Inflammatory macrophage (primary cell): Measurements from ENCODE around the gene ADH5.
"Not testable (repeated sequence)": the region's sequence is repeated elsewhere in the genome, so short reads cannot be mapped to it uniquely, and the experiment has no call there.

Source experiments
- DNase-seq, 2 donors: peaks; one replicate each; pipeline ENCODE4 v3.0.0-alpha.2; 2020 to 2022
- total RNA-seq, 18 experiments: gene quantifications; one replicate each; lab custom pipeline; 2026; ENCODE audit warnings: mixed read lengths in 6 of 18, inconsistent platforms in 2 of 18; lab: John Stamatoyannopoulos, UW

ADH5 gene
- total RNA-seq = 33.0 to 176 (median 127) reads per million in 18 experiments

- peak; percentile 75 to 90 for DNase-seq
Measured at GRCh38 chr4:99088481-99089365, at the start of gene ADH5. Gene ADH5, minus strand, starts transcription at chr4:99088788. Its CDS starts 88 bp downstream, at chr4:99088700.

- DNase-seq = no peak
Measured at GRCh38 chr4:99136329-99136728, 47.7 kb upstream of the ADH5 start.

DNA sequence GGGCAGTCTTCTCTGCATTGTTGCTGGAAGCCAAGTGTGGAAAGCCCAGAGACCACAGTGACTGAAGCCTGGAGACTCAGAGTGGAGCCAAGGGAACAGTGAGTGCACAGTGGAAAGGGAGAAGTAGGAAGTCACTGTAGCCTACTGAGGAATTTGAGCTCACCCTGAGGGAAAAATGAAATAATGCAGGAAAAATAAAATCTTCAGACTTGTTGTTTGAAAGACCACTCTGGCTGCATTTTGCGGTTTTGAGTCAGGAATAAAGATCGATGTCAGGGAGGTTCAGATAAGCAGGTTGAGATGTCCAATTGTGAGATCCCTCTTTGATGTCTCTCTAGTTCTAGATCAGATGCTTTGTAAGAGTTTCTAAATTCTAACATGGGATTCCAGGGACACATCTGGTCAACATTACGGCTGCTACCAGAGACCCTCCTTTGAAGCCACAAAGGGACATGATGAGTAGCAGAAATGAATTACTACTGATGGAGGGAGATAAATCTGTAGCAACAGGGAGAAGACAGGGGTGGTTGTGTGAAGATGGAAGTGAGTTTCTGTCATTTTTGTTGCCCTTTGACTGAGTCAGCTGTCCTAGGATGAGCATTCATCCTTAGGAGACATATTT is 47.1 kb upstream of the ADH5 start:
- no peak for DNase-seq

GRCh38 chr4:99134586-99134985 is 46.0 kb upstream of the ADH5 start:
- DNase-seq = no peak

DNA sequence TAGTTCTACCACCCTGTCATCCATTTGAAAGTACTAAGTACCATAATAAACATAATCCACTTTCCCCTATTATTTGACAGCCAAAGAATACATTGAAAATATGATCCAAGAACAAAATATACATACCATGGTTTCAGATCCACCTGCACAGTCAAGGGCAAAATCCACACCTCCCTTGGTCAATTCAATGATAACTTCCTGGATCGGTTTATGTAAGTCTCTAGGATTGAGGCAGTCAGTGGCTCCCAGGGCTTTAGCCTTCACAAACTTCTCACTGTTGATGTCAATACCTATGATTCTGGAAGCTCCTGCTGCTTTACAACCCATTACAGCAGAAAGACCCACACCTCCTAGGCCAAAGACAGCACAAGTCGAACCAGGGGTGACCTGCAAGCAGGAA is 42.8 kb upstream of the ADH5 start:
- no peak for DNase-seq

GRCh38 chr4:99126376-99126775 is 37.8 kb upstream of the ADH5 start:
- no peak for DNase-seq

DNA sequence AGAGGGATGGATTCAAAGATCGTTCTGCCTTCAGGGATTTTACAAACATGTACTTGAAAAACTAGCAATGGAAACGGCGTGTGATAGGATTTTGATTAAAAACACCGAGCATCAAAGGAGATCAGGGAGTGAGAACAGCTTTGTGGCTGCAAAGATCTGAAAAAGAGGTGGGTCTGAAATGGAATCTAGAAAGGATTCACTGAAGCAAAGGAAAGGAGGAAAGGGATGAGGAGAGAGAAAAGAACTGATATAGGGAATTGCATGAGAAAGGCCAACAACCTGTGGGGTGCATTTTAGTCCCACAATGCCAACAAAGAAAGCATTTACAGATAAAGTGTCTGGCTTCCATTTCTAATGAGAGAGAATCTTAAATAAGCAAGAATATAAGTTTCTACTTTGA is 32.4 kb upstream of the ADH5 start:
- no peak for DNase-seq

- DNase-seq = no peak
Measured at GRCh38 chr4:99120501-99120900, 31.9 kb upstream of the ADH5 start.

DNA sequence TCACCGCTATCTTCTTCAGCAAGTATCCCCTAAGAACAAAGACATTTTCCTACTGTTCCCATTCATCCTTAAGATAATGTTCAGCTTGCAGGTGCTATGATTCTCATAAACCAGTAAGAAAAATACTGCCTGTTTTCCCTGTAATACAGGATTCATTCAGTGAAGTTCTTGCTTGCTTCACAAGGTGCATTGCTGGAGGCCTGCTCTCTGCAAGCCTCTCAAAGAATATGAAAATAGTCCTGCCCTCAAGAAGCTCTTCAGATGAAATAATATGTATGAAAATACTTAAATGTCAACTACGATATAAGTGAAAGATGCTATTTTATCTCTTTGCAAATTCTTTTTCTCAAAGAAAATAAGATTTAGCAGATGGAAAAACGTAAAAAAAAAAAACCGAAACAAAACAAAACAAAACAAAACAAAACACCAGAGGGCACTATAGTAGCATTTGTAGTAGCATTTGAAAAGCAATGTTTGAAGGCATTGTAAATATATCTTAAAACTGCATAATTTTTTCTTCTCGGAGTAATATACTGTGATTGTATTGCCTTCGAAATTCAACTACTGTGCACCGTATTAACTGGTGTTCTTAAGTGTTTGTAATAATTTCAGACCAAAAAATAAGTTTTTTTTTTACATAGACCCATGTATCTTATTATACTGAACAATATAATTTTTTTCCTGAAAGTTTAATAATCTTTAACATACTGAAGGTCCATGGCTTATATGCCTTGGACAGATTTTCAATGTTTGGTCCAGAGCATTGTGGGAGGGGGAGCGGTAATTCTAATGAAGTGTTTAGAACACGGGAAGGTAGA is 29.5 kb upstream of the ADH5 start:
- DNase-seq = peak in 1 of 2 donors; percentile 11

DNA sequence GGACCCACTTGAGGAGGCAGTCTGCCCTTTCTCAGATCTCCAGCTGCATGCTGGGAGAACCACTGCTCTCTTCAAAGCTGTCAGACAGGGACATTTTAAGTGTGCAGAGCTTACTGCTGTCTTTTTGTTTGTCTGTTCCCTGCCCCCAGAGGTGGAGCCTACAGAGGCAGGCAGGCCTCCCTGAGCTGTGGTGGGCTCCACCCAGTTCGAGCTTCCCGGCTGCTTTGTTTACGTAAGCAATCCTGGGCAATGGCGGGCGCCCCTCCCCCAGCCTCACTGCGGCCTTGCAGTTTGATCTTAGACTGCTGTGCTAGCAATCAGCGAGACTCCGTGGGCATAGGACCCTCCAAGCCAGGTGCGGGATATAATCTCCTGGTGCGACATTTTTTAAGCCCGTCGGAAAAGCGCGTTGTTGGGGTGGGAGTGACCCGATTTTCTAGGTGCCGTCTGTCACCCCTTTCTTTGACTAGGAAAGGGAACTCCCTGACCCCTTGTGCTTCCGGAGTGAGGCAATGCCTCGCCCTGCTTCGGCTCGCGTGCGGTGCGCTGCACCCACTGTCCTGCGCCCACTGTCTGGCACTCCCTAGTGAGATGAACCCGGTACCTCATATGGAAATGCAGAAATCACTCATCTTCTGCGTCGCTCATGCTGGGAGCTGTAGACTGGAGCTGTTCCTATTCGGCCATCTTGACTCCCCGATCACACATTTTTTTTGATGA is 28.7 kb upstream of the ADH5 start:
- not testable (repeated sequence) for DNase-seq

DNA sequence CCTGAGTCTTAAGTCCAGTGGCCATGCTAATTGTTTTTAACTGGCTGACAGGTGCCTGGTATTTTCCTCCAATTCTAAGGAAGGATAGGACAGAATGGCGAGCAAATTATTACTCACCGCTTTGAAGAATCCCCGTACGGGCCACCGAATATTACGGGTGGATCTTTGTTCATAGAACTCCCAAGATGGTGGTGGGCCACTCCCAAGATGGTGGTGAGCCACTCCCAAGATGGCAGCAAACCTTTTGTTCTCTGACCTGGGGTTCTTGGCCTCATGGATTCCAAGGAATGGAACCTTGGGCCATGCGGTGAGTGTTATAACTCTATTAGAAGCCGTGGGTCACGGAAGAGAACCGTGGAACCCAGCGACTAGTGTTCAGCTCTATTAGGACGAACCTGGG is 20.7 kb upstream of the ADH5 start:
- DNase-seq = not testable (repeated sequence)

DNA sequence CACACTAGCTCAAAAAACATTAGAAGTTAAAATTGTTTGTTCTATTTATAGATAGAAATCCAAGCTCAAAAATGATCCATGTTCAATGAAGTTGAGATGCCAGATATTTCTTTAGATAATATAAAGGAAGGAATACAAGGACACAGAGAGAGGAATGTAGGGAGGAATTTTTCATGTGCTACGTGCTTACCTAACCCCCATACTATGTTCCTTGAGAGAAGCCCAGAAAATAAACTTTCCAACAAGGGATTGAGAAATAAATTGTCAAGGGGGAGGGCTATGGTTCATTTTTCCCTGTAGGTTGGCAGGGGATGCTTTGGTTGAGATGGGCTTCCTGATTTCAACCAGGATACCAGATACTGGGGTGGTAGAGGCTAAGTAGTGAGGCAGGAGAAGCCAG is 15.6 kb upstream of the ADH5 start:
- no peak for DNase-seq

DNA sequence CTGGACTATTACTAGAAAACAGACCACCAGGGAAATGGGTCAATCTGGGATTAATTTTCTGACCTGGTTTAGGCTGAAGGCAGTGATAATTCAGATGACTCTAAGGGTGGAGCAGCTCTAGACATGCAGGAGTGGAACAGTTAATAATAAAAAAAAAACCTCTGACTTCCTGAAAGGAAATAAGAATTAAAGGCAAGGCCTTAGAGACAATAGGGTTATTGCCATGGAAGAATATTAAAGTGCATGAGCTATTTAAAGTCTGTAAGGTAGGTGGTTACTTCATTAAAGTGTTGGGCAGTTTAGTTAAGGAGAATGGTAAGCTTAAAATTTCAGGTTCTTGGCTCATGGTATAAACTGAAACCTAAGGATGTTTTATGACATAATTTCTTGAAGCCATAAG is 14.6 kb upstream of the ADH5 start:
- no peak for DNase-seq

DNA sequence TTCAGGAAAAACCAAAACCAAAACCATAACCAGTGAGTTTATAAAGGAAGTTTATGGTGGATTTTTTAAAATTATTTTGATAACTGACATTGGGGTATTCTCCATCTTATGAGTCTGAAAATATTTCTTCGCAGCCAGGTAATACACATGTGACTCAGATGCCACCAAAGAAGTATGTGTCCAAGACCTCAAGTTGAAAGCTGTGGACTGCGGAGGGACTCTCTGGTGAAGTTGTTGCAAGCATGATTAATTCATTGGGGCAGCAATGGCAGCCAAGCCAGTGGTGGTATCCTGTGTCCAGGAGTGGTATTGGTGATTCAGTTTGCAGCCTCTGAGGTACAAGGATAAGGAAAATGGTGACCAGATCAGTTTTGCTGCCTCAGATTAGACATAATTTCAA is 14.0 kb upstream of the ADH5 start:
- DNase-seq = no peak

GRCh38 chr4:99100876-99101275 is 12.3 kb upstream of the ADH5 start:
- DNase-seq = no peak

DNA sequence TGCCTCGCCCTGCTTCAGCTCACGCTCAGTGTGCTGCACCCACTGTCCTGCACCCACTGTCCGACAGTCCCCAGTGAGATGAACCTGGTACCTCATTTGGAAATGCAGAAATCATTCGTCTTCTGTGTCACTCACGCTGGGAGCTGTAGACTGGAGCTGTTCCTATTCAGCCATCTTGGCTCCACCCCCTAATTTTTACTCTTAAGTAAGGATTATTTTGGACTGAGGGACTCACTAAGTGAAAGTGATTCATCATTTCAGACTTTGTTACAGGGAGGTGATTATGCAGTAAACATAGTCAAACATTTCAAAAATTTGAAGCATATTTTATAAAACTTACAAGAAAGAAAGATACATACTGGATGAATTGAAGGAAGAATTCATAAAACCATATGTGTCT is 11.2 kb upstream of the ADH5 start:
- DNase-seq = not testable (repeated sequence)

- no peak for DNase-seq
Measured at GRCh38 chr4:99099311-99099710, 10.7 kb upstream of the ADH5 start.

DNA sequence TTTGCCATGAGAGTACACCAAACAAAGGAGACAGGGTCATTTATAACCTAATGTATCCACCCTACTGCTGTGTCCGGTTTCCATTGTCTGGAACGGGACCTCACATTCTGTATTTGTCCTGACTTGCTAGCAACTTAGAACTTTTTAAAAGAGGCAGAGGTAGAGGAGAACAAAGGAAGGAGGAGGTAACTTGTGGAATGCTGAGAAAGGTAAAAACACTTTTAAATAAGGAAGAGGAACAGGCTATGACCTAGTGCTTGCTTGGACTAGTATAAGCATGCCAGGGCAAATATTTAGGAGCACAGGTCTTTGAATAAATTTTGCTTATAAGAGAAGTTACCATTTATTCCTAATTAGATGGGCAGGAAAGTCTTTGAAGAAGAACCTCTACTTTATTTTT is 3.3 kb upstream of the ADH5 start:
- DNase-seq = not testable (repeated sequence)

- DNase-seq = no peak
Measured at GRCh38 chr4:99091216-99091575, 2.6 kb upstream of the ADH5 start.

- no peak for DNase-seq
Measured at GRCh38 chr4:99090481-99091215, 2.1 kb upstream of the ADH5 start.

DNA sequence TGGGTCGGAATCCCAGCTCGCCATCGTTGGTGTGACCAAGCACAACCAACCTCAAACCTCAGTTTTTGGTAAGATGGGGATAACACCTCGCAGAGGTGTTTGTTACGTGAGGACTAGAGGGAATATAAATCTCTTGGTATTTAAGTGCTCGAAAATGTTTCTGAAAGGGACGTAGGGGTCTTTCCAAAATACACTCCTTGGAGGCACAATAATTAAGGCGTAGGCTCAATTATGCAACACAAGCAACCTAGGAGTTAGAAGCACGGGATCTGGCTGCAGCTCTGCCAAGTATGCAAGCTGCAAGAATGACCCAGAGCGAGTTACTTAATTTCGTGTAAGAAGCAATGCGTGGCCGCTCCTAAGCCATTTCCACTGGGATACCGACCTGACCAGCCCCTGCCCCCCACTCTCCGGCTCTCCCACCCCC is 552 bp downstream of the ADH5 start:
- DNase-seq = peak; percentile 79 to 82

DNA sequence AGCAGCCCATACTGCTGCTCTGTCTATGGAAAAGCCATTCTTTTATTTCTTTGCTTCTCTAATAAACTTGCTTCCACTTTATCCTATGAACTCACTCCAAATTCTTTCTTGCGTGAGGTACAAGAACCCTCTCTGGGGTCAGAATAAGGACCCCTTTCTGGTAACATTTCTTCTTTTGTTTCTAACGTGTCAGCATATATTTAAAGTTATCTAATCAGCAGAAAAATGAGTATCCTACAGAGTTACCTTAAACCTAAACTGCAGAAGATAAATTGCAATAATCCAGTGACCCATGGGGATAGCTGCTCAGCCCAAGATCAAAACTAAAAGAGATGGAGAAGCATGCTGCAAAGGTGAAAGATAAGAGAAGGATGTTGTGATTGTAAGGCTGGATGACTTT is 4.0 kb downstream of the ADH5 start:
- DNase-seq = no peak
